HEK293 (cell line): ENCODE data around the gene PRKCE.

Experiments
- CTCF ChIA-PET: fragments of 350-600 bp; formaldehyde crosslinking; extraction: SDS; loops from one replicate; lab custom pipeline; 2021; ENCODE audit warnings: antibody characterized with exemption; lab: Yijun Ruan, JAX
- POLR2A ChIA-PET: fragments of 300-600 bp; formaldehyde crosslinking; extraction: SDS; loops from one replicate; lab custom pipeline; 2020; ENCODE audit warnings: antibody characterized with exemption, inconsistent platforms; lab: Yijun Ruan, JAX
- H3K27ac ChIP-seq: fragments of 200-500 bp; sonication (Bioruptor generic); 2 replicates; pipeline ENCODE4 v1.5.1; 2014; ENCODE audit warnings: low read depth, low read length, control low read depth, inconsistent platforms; ENCODE audit errors: extremely low read depth
- H3K36me3 ChIP-seq, 2 experiments: fragments of 200-500 bp in 1 of 2; sonication (Bioruptor generic) in 1 of 2; 1 replicate in 1 of 2; 2 replicates in 1 of 2; pipeline ENCODE4 v1.5.1; 2014 to 2017; ENCODE audit warnings: inconsistent platforms in 2 of 2, low read length in 2 of 2; ENCODE audit not compliant: control insufficient read depth in 2 of 2, insufficient read depth in 1 of 2
- H3K4me1 ChIP-seq: fragments of 200-500 bp; sonication (Bioruptor generic); 2 replicates; pipeline ENCODE4 v1.5.1; 2014; ENCODE audit warnings: mild to moderate bottlenecking, low read length, inconsistent platforms; ENCODE audit not compliant: control insufficient read depth, insufficient read depth
- H3K4me3 ChIP-seq: 2 replicates; pipeline ENCODE4 v1.5.1; 2011; ENCODE audit warnings: low read depth, mild to moderate bottlenecking, control low read depth, low read length, moderate library complexity
- H3K9me3 ChIP-seq: fragments of 200-500 bp; sonication (Bioruptor generic); 2 replicates; pipeline ENCODE4 v1.5.1; 2014; ENCODE audit warnings: low read depth, low read length, inconsistent platforms; ENCODE audit not compliant: control insufficient read depth, insufficient read depth
- RBAK ChIP-seq: fragments of 450-650 bp; formaldehyde crosslinking; IDR thresholded peaks from 2 replicates; pipeline ENCODE4 v1.5.1; 2016; ENCODE audit warnings: missing biosample characterization, missing genetic modification characterization
- ZIC2 ChIP-seq: fragments of 450-650 bp; formaldehyde crosslinking; IDR thresholded peaks from 2 replicates; pipeline ENCODE4 v1.5.1; 2016; ENCODE audit warnings: missing biosample characterization, missing genetic modification characterization
- ZNF132 ChIP-seq: fragments of 450-650 bp; formaldehyde crosslinking; IDR thresholded peaks from 2 replicates; pipeline ENCODE4 v1.5.1; 2017; ENCODE audit warnings: missing biosample characterization, missing genetic modification characterization, borderline replicate concordance
- ZNF19 ChIP-seq: fragments of 450-650 bp; formaldehyde crosslinking; IDR thresholded peaks from 2 replicates; pipeline ENCODE4; 2016; ENCODE audit warnings: missing biosample characterization, missing genetic modification characterization, low read depth
- ZNF335 ChIP-seq: fragments of 450-650 bp; formaldehyde crosslinking; conservative IDR thresholded peaks from 2 replicates; pipeline ENCODE4 v1.5.1; 2016; ENCODE audit warnings: missing biosample characterization, missing genetic modification characterization
- ZNF747 ChIP-seq: fragments of 450-650 bp; formaldehyde crosslinking; IDR thresholded peaks from 2 replicates; pipeline ENCODE4 v1.5.1; 2016; ENCODE audit warnings: missing biosample characterization, missing genetic modification characterization
- ZNF830 ChIP-seq: fragments of 450-650 bp; IDR thresholded peaks from 2 replicates; pipeline ENCODE4 v1.5.0; 2018; ENCODE audit warnings: missing biosample characterization, missing genetic modification characterization, low read depth, mild to moderate bottlenecking, moderate library complexity
- TF ChIP-seq, protein P1 (sequence below): fragments of 450-650 bp; formaldehyde crosslinking; conservative IDR thresholded peaks from 2 replicates; pipeline ENCODE4 v1.5.1; 2016; ENCODE audit warnings: low read depth, missing biosample characterization, missing genetic modification characterization
- TF ChIP-seq, protein P2 (sequence below): fragments of 450-650 bp; formaldehyde crosslinking; IDR thresholded peaks from 2 replicates; pipeline ENCODE4 v1.5.1; 2017; ENCODE audit warnings: missing biosample characterization, missing genetic modification characterization
- TF ChIP-seq, protein P3 (sequence below): fragments of 450-650 bp; IDR thresholded peaks from 2 replicates; pipeline ENCODE4 v1.5.1; 2018; ENCODE audit warnings: missing biosample characterization, missing genetic modification characterization
- TF ChIP-seq, protein P4 (sequence below): fragments of 450-650 bp; formaldehyde crosslinking; IDR thresholded peaks from 2 replicates; pipeline ENCODE4 v1.5.1; 2017; ENCODE audit warnings: missing biosample characterization, missing genetic modification characterization
- TF ChIP-seq, protein P5 (sequence below): fragments of 450-650 bp; formaldehyde crosslinking; IDR thresholded peaks from 2 replicates; pipeline ENCODE4 v1.5.1; 2016; ENCODE audit warnings: missing biosample characterization, missing genetic modification characterization

Gene PRKCE

DNA sequence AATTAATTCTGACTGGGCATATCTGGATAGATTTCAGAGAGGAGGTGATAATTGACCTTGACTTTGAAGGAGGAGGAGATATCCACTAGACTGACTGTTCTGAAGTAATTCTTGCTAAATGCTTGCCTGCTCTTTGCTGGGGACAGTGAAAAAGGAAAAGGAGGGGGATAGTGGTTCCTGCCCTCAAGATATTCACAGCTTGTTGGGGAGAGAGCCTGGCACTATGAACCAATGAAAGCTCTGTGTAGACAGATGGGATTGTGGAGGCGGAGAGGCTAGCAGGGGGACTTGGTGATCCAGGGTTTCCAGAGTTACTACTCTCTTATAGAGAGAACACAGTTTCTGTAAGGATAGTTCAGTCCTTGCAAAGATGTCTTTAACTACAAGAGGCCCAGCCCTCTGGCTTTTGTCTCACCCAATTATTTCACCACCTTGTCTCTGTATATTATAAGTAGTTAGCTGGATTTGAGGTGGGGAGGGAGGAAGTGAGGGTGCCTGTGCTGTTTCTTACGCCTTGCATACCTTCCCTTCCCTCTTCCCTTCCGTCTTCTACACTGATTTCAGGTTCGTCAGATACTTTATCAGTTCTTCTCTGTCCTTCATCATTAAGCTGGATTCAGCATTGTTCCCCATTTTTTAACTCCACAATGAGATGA is 190.4 kb downstream of the PRKCE start:
- no peak overlapping the region for H3K4me3 ChIP-seq
- no peaks in the 10 kb centered on the region for H3K9me3 ChIP-seq
- TF ChIP-seq, protein P1, sequence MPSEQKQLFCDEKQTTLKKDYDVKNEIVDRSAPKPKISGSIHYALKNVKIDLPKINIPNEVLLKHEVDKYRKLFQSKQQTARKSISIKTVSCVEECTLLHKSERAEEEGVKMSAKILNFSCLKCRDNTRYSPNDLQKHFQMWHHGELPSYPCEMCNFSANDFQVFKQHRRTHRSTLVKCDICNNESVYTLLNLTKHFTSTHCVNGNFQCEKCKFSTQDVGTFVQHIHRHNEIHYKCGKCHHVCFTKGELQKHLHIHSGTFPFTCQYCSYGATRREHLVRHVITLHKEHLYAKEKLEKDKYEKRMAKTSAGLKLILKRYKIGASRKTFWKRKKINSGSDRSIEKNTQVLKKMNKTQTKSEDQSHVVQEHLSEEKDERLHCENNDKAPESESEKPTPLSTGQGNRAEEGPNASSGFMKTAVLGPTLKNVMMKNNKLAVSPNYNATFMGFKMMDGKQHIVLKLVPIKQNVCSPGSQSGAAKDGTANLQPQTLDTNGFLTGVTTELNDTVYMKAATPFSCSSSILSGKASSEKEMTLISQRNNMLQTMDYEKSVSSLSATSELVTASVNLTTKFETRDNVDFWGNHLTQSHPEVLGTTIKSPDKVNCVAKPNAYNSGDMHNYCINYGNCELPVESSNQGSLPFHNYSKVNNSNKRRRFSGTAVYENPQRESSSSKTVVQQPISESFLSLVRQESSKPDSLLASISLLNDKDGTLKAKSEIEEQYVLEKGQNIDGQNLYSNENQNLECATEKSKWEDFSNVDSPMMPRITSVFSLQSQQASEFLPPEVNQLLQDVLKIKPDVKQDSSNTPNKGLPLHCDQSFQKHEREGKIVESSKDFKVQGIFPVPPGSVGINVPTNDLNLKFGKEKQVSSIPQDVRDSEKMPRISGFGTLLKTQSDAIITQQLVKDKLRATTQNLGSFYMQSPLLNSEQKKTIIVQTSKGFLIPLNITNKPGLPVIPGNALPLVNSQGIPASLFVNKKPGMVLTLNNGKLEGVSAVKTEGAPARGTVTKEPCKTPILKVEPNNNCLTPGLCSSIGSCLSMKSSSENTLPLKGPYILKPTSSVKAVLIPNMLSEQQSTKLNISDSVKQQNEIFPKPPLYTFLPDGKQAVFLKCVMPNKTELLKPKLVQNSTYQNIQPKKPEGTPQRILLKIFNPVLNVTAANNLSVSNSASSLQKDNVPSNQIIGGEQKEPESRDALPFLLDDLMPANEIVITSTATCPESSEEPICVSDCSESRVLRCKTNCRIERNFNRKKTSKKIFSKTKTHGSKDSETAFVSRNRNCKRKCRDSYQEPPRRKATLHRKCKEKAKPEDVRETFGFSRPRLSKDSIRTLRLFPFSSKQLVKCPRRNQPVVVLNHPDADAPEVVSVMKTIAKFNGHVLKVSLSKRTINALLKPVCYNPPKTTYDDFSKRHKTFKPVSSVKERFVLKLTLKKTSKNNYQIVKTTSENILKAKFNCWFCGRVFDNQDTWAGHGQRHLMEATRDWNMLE (tag by site-specific recombination): no peak
- TF ChIP-seq ZIC2: no peak
- ChIA-PET POLR2A (no interaction called here), CTCF (interaction anchor here (0.6 kb wide), 1 partner anchor 211 kb away, joined by 3 read pairs; no protein-coding TSS in a partner anchor)
- no peaks in the 10 kb centered on the region for H3K36me3 ChIP-seq
- H3K27ac ChIP-seq: no peak overlapping the region
- no peaks in the 10 kb centered on the region; the same call in 1 of the 2 replicates for H3K4me1 ChIP-seq

DNA sequence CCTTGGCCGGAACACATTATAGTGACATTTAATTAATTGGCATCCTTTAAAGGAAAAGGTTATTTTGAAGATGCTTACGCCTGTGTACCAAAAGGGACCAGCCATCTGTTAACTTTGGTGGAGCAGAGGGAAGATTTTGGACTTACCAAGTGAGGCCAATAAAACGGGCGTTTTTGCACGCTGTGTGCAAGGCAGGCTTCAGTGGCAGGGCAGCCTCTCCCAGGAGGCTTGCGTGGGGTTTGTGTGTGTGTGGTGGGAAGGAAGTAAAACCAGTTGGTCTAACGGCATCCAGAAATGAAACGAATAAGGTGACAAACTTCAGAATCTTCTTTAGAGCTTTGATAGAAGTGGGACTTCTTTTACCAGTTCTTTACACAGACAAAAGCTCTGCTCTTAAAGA is 191.7 kb downstream of the PRKCE start:
- CTCF ChIA-PET: no interaction called here
- Histone ChIP-seq H3K4me3 (no peak overlapping the region), H3K9me3 (no peaks in the 10 kb centered on the region), H3K36me3 (no peaks in the 10 kb centered on the region), H3K4me1 (no peaks in the 10 kb centered on the region; the same call in 1 of the 2 replicates), H3K27ac (no peak overlapping the region)
- POLR2A ChIA-PET: no interaction called here
- TF ChIP-seq, protein P2, sequence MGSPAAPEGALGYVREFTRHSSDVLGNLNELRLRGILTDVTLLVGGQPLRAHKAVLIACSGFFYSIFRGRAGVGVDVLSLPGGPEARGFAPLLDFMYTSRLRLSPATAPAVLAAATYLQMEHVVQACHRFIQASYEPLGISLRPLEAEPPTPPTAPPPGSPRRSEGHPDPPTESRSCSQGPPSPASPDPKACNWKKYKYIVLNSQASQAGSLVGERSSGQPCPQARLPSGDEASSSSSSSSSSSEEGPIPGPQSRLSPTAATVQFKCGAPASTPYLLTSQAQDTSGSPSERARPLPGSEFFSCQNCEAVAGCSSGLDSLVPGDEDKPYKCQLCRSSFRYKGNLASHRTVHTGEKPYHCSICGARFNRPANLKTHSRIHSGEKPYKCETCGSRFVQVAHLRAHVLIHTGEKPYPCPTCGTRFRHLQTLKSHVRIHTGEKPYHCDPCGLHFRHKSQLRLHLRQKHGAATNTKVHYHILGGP (tag by site-specific recombination): no peak
- no peak for TF ChIP-seq ZNF132
- no peak for TF ChIP-seq ZNF335 (tag by site-specific recombination)
- TF ChIP-seq, protein P3, sequence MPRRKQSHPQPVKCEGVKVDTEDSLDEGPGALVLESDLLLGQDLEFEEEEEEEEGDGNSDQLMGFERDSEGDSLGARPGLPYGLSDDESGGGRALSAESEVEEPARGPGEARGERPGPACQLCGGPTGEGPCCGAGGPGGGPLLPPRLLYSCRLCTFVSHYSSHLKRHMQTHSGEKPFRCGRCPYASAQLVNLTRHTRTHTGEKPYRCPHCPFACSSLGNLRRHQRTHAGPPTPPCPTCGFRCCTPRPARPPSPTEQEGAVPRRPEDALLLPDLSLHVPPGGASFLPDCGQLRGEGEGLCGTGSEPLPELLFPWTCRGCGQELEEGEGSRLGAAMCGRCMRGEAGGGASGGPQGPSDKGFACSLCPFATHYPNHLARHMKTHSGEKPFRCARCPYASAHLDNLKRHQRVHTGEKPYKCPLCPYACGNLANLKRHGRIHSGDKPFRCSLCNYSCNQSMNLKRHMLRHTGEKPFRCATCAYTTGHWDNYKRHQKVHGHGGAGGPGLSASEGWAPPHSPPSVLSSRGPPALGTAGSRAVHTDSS: no peak
- TF ChIP-seq, protein P4, sequence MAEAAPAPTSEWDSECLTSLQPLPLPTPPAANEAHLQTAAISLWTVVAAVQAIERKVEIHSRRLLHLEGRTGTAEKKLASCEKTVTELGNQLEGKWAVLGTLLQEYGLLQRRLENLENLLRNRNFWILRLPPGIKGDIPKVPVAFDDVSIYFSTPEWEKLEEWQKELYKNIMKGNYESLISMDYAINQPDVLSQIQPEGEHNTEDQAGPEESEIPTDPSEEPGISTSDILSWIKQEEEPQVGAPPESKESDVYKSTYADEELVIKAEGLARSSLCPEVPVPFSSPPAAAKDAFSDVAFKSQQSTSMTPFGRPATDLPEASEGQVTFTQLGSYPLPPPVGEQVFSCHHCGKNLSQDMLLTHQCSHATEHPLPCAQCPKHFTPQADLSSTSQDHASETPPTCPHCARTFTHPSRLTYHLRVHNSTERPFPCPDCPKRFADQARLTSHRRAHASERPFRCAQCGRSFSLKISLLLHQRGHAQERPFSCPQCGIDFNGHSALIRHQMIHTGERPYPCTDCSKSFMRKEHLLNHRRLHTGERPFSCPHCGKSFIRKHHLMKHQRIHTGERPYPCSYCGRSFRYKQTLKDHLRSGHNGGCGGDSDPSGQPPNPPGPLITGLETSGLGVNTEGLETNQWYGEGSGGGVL (tag by site-specific recombination): no peak
- TF ChIP-seq, protein P5, sequence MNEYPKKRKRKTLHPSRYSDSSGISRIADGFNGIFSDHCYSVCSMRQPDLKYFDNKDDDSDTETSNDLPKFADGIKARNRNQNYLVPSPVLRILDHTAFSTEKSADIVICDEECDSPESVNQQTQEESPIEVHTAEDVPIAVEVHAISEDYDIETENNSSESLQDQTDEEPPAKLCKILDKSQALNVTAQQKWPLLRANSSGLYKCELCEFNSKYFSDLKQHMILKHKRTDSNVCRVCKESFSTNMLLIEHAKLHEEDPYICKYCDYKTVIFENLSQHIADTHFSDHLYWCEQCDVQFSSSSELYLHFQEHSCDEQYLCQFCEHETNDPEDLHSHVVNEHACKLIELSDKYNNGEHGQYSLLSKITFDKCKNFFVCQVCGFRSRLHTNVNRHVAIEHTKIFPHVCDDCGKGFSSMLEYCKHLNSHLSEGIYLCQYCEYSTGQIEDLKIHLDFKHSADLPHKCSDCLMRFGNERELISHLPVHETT (tag by site-specific recombination): no peak
- no peak for TF ChIP-seq RBAK (tag by site-specific recombination)
- no peak for TF ChIP-seq ZNF19 (tag by site-specific recombination)
- TF ChIP-seq ZNF747 (tag by site-specific recombination): no peak
- TF ChIP-seq ZNF830 (tag by site-specific recombination): no peak
